Calu3 (cell line): ENCODE measurements around the gene ARHGEF7. TPM values are rescaled to one million over a fixed set of nuclear protein-coding genes. Genes with fewer than 3 reads are reported as not detected.

Experiments used
- BruUV-seq: library from RNA; stranded (reverse); fragments of 400-500 nt; replicated peaks from 2 replicates; lab custom pipeline; 2021; lab: Mats Ljungman, UMichigan
- CTCF ChIA-PET: fragments of 300-600 bp; sonication (Branson Sonifier 250); formaldehyde crosslinking; loops from one replicate; lab custom pipeline; 2022; ENCODE audit warnings: antibody characterized with exemption; lab: Charles Lee
- DNase-seq: peaks from one replicate; pipeline ENCODE4 v3.0.0; 2022
- H3K27ac Mint-ChIP-seq: one replicate; pipeline ENCODE4 v1.8.0; 2022; ENCODE audit warnings: mixed read lengths; ENCODE audit not compliant: unreplicated experiment
- H3K27me3 Mint-ChIP-seq: one replicate; pipeline ENCODE4 v1.8.0; 2022; ENCODE audit warnings: mixed read lengths; ENCODE audit not compliant: unreplicated experiment
- H3K36me3 Mint-ChIP-seq: one replicate; pipeline ENCODE4 v1.8.0; 2022; ENCODE audit warnings: mild to moderate bottlenecking, moderate library complexity, mixed read lengths; ENCODE audit not compliant: insufficient read depth, unreplicated experiment
- H3K4me1 Mint-ChIP-seq: one replicate; pipeline ENCODE4 v1.8.0; 2022; ENCODE audit warnings: mild to moderate bottlenecking, low read depth, mixed read lengths; ENCODE audit not compliant: unreplicated experiment
- H3K4me3 Mint-ChIP-seq: one replicate; pipeline ENCODE4 v1.8.0; 2022; ENCODE audit warnings: mild to moderate bottlenecking, low read depth, moderate library complexity, mixed read lengths; ENCODE audit not compliant: unreplicated experiment
- H3K9me3 Mint-ChIP-seq: one replicate; pipeline ENCODE4 v1.8.0; 2022; ENCODE audit warnings: low read depth, mixed read lengths; ENCODE audit not compliant: unreplicated experiment
- intact Hi-C: fragments of 100-400 bp; cut with micrococcal nuclease; formaldehyde crosslinking; loops from one replicate; pipeline ENCODE4 v1.10.0; 2022; ENCODE audit not compliant: unreplicated experiment
- total RNA-seq: library from RNA; stranded (reverse); gene quantifications from 2 replicates; pipeline ENCODE4 v1.2.3, GENCODE V29; 2022
- TF ChIP-seq, protein P1 (sequence below): fragments of 200-600 bp; IDR thresholded peaks from one replicate; pipeline ENCODE4 v1.8.0; 2022; ENCODE audit warnings: antibody characterized with exemption; ENCODE audit not compliant: unreplicated experiment

Gene ARHGEF7
- total RNA-seq, 1 experiment from 2014 or later, result 17.7 TPM

DNA sequence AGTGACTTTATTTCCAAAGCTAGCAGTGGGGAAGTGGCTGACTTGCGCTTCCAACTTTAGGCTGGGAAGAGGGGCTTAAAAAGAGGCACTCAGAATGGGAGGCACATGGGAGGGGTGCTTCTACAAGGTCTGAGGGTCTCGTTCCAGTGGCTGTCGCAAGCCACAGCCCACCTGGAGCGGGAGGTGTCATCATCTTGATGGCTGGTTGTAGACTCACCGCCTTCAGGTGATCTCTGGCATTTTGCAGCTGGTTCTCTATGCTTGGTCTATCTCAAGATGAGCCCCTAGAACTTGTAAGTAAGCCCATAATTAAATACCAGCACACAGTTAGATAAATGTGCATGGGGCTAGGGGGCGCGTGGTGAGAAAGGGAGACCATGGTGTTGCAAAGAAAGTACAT, 214.5 kb downstream of the ARHGEF7 start:
- TF ChIP-seq, protein P1, sequence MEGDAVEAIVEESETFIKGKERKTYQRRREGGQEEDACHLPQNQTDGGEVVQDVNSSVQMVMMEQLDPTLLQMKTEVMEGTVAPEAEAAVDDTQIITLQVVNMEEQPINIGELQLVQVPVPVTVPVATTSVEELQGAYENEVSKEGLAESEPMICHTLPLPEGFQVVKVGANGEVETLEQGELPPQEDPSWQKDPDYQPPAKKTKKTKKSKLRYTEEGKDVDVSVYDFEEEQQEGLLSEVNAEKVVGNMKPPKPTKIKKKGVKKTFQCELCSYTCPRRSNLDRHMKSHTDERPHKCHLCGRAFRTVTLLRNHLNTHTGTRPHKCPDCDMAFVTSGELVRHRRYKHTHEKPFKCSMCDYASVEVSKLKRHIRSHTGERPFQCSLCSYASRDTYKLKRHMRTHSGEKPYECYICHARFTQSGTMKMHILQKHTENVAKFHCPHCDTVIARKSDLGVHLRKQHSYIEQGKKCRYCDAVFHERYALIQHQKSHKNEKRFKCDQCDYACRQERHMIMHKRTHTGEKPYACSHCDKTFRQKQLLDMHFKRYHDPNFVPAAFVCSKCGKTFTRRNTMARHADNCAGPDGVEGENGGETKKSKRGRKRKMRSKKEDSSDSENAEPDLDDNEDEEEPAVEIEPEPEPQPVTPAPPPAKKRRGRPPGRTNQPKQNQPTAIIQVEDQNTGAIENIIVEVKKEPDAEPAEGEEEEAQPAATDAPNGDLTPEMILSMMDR, result no peak
- no TSS peak for BruUV-seq
- Mint-ChIP-seq H3K9me3 (no peaks in the 10 kb centered on the region), H3K36me3 (no peaks in the 10 kb centered on the region), H3K27ac (no peak overlapping the region), H3K27me3 (no peaks in the 10 kb centered on the region), H3K4me3 (no peak overlapping the region), H3K4me1 (no peaks in the 10 kb centered on the region)
- CTCF ChIA-PET, result no interaction called here
- intact Hi-C loops, result no loop called here
- no peak for DNase-seq

DNA sequence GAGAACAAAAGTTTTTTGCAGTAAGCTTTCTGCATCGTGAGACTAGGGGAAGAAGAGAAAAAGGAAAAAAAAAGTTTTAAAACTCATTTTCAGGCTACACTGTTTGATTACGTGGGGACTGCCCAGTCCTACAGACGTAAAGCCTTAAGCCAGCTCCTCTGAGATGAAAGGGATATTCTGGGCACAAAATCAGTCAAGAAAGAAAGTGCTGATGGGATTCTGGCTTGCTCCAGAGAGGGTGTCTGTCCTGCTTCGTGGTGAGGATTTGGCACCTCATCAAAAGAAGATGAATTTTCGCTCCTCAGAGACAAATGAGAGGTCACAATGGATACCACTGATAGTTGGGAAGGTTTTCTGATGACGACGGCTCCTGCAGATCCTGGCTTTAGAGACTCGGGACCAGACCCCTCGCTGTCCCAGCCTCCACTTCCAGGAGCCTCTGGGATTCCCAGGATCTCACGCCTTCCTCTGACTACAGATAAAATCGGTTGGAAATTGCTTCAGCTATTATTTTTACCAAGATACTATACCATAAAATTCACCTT, 215.0 kb downstream of the ARHGEF7 start:
- Mint-ChIP-seq H3K27ac (no peak overlapping the region), H3K4me3 (no peak overlapping the region), H3K9me3 (no peaks in the 10 kb centered on the region), H3K4me1 (no peaks in the 10 kb centered on the region), H3K27me3 (no peaks in the 10 kb centered on the region), H3K36me3 (no peaks in the 10 kb centered on the region)
- TF ChIP-seq, protein P1, result no peak
- no peak for DNase-seq
- no TSS peak for BruUV-seq
- intact Hi-C loops, result no loop called here
- CTCF ChIA-PET, result no interaction called here

DNA sequence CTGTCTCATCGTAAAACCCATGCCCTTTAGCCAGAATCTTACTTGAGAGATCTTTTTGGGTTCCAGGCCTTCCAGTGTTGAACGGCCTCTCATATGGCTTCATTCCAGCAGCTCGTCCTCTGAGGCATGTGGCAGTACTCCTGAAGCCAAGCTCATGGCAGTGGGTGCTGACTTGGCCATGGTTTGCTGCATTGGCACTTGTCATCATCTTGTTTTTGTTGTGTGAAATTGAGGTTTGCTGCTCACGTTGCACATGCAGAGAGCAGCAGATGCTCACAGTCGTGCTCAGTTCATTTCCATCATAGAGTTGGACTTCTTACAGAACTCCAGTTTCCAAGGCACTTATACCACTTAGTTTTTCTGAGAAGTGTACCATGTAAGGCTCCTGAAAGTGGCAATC, 220.2 kb downstream of the ARHGEF7 start:
- CTCF ChIA-PET, result no interaction called here
- H3K36me3 Mint-ChIP-seq, result no peaks in the 10 kb centered on the region
- DNase-seq, result no peak
- TF ChIP-seq, protein P1, result no peak
- H3K9me3 Mint-ChIP-seq, result no peaks in the 10 kb centered on the region
- intact Hi-C loops, result no loop called here
- H3K4me3 Mint-ChIP-seq, result no peak overlapping the region
- H3K4me1 Mint-ChIP-seq, result no peaks in the 10 kb centered on the region
- H3K27me3 Mint-ChIP-seq, result no peaks in the 10 kb centered on the region
- H3K27ac Mint-ChIP-seq, result no peak overlapping the region
- BruUV-seq, result no TSS peak

DNA sequence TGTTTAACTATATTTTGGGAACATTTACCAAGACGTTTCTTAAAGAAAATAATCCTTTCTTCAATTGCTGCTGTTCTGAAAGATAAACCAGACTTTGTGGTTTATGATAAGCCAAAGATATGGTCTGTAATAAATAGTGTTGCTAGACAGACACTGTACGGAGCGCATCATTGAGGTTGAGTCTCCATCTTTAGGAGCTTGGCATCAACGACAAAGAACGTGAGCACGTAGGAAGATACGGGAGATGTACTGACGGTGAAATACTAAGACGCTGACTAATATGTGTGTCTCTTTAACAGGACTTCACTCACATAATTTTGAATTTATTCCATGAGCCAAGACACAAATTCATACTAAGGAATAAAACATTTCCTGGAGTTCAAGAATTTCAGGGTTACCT, 221.6 kb downstream of the ARHGEF7 start:
- no peak overlapping the region for H3K4me3 Mint-ChIP-seq
- H3K27me3 Mint-ChIP-seq, result no peaks in the 10 kb centered on the region
- no peaks in the 10 kb centered on the region for H3K9me3 Mint-ChIP-seq
- BruUV-seq, result no TSS peak
- DNase-seq, result no peak
- no peak overlapping the region for H3K27ac Mint-ChIP-seq
- intact Hi-C loops, result no loop called here
- TF ChIP-seq, protein P1, result no peak
- CTCF ChIA-PET, result no interaction called here
- no peaks in the 10 kb centered on the region for H3K36me3 Mint-ChIP-seq
- H3K4me1 Mint-ChIP-seq, result no peaks in the 10 kb centered on the region
